OCI-M1 (cell line): ENCODE data around the gene NCOA7.
"Not testable (repeated sequence)": the region's sequence is repeated elsewhere in the genome, so short reads cannot be mapped to it uniquely, and the experiment has no call there.

ENCODE experiments used
- DNase-seq: peaks from one replicate; lab custom pipeline; 2025; lab: John Stamatoyannopoulos, UW

NCOA7 gene

DNA sequence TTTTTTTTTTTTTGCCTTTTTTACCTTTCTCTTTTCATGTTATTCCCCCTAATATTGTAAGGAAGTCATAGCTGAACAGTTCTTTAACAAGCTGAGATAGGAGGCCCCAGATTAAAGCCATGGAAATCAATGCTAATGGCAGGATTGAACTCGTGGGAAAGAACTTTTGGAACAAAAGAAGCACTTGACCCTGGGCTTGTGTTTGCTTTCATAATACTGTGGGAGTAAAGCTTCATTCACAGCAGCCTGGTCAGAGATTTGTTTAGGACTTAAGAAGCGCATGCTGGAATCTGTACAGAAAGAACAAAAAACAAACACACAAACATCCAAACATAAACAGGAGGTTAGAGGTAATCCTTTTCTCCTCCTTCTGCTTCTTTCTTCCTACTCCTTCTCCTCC lies 36.2 kb upstream of the NCOA7 start:
- DNase-seq: no peak

GRCh38 chr6:125759184-125759902 lies 31.4 kb upstream of the NCOA7 start:
- no peak for DNase-seq

DNA sequence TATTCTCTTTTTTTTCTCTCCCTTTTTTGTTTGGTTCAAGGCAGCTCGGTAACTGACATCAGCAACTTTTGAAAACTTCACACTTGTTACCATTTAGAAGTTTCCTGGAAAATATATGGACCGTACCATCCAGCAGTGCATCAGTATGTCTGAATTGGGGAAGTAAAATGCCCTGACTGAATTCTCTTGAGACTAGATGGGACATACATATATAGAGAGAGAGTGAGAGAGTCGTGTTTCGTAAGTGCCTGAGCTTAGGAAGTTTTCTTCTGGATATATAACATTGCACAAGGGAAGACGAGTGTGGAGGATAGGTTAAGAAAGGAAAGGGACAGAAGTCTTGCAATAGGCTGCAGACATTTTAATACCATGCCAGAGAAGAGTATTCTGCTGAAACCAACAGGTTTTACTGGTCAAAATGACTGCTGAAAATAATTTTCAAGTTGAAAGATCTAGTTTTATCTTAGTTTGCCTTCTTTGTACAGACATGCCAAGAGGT lies 30.8 kb upstream of the NCOA7 start:
- peak; percentile 29 for DNase-seq

DNA sequence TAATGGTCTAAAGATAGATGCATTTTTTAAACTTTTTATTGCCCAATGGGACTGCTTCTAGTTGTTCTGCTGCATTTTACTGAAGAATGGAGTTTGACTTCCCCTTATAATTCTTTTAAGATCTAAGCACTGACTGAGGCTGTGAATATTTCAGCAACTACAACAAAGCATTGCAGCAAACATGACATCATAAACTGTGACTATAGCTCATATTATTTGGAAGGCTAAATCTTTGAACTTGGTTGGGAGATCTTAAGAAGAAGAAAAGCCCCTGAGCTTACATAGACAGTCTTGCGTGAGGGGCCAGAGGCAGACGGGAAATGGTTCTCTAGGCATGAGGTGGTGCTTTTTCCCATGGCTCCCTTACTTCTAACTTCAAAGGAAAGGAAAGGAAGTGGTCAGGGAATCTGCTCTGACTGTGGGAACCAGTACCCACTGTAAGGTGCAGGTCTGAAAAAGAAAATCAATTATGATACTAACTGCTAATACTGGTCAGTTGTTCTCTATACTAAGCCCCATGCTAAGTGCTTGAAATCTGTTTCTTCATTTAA lies 26.6 kb upstream of the NCOA7 start:
- DNase-seq: peak; percentile 19

DNA sequence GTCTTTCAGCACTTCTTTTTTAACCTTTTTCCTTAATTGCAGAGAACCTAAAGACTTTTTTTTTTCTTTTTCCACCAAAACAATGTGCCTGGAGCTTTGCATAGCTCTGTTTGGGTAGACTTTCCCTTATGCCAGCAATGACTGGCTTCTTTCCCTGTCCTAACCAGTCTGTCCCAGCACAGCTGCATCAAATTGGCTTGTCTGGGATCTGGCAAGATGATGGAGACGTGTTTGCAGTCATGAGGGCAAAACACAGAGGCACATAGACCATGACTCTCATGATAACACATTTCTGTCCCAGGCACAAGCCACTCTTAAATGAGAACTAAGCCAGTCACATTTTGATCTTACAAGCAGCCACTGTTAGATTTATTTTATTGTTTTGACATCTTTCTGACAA lies 24.8 kb upstream of the NCOA7 start:
- no peak for DNase-seq

DNA sequence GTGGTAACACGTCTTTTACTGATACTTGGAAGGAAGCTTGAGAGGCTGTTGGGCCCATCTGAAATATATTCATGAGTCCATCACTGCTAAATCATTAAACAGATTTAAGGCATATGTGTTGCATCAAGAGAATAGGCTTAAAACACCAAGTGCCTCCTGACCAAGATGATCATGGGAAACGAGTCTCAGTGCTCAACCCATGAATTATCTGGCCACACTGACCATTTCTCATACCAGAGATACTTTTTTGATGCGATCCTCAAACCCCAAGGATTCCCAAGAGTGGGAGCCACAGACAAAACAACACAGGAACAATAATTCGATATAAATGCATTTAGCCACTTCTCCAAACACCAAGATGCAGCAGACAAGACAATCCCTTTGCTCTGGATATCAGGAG lies 24.1 kb upstream of the NCOA7 start:
- no peak for DNase-seq

GRCh38 chr6:125769147-125769783 lies 21.5 kb upstream of the NCOA7 start:
- DNase-seq: peak; percentile 63

DNA sequence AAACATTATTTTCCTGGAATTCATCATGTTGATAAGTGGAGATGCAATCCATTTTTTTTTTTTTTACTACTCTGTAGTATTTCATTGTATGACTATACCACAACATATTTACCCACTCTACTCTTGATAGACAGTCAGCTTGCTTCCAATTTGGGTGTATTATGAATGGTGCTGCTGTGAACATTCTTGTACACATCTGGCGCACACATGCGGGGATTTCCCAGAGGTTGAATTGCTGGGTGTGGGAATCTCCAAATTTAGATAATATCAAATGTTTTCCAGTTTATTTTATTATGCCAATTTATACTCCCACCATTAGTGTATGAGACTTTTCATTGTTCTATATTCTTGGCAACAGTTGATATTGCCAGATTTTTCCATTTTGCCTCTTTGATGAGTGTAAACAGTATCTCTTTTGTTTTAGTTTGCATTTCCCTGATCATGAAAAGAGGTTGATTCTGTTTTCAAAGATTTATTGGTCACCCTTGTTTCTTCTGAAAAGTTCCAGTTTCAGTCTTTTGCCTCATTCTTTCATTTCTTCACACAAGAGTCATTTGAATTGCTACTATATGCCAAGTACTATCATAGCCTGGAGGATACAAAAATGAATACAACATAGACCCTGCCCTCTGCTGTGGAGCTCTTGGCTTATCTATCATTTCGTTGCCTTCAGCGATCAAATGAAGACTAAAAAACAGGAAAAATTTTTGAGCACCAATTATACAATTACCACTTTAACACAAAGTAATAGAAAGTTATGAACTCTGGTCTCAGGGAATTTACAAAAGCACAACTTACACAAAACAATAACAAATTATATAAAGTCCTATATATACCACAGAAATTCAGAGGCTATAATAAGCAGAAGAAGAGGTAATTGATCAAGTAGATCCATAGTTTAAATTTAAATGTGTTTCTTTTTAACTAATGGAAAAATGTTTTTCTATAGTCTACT lies 17.1 kb upstream of the NCOA7 start:
- DNase-seq: no peak

DNA sequence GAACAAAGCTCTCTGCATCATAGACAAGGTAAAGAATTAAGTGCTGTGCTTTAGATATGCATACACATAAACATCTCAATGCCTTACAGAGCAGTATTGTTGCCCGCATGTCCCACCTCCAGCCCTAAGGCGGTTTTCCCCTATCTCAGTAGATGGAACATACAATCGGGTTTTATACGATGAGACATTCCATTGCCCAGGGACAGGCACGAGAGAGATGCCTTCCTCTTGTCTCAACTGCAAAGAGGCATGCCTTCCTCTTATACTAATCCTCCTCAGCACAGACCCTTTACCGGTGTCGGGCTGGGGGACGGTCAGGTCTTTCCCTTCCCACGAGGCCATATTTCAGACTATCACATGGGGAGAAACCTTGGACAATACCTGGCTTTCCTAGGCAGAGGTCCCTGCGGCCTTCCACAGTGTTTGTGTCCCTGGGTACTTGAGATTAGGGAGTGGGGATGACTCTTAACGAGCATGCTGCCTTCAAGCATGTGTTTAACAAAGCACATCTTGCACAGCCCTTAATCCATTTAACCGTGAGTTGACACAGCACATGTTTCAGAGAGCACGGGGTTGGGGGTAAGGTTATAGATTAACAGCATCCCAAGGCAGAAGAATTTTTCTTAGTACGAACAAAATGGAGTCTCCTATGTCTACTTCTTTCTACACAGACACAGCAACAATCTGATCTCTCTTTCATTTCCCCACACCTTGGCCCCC lies 14.5 kb upstream of the NCOA7 start:
- DNase-seq: not testable (repeated sequence)

- peak; percentile 99 for DNase-seq
These were observed 10.7 kb upstream of the NCOA7 start for GRCh38 chr6:125779924-125780539.

- peak; percentile 96 for DNase-seq
These were observed 10.0 kb upstream of the NCOA7 start for GRCh38 chr6:125780540-125781313.

GRCh38 chr6:125781314-125781868 lies 9.4 kb upstream of the NCOA7 start:
- DNase-seq: peak; percentile 91

GRCh38 chr6:125784365-125784764 lies 6.4 kb upstream of the NCOA7 start:
- no peak for DNase-seq

DNA sequence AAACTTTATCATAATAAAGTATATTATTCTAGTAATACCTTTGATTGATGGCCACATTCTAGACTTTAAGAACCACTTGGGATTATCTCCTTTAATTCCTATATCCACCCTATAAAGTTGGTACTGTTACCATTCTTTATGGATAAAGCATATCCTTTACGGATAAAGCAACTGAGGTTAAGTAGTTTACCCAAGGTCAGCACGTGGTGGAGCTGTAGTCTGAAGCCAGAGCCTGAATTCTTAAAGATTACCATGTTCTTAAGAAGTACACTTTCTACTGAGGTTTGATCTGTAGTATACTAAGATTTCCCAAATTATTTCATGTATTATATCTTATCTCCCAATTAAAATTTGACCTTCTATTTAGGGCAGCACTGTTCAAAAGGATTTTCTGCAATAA lies 3.0 kb upstream of the NCOA7 start:
- peak; percentile 66 for DNase-seq

GRCh38 chr6:125789167-125789566 lies 1.6 kb upstream of the NCOA7 start:
- no peak for DNase-seq

DNA sequence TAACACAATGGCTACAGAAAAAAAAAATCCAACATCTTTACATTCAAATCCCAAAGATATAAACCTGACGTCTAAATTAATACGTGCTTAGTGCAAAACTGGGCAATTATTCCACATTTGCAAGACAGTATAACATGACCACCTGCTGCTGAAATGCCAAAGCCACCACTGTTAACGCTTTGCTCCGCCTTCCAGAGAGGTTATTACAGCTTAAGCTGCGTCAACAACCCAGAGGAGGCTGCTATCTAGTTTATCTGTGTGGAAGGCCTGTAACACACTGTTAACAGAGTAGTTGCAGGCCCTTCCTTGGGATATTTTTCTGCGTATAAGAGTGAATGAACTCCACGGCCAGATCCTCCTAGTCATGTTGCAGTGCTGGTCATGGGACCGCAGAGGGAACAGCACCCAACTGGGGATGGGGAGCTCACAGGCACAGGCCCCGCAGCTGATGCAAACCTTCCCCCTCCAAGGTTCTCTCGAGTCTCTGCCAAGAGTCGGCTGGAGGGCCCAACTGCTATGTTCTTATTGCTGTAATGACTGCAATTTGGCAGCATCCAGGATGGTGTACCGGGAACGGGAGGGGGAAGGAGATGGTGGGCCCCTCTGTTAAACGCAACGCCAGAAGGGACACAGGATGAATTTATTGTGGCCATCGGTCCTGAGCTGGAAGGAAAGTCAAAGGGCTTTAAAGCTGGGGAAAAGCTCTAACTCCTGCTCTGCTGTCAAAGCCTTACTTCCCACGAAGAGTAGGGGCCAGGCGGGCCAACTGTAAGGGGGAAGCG lies 993 bp upstream of the NCOA7 start:
- peak; percentile 95 for DNase-seq

- DNase-seq: peak; percentile 81
These were observed 525 bp downstream of the NCOA7 start for GRCh38 chr6:125791151-125791819.

- DNase-seq: no peak
These were observed 1.0 kb downstream of the NCOA7 start for GRCh38 chr6:125791820-125792165.

- no peak for DNase-seq
These were observed 1.4 kb downstream of the NCOA7 start for GRCh38 chr6:125792172-125792571.
